OCI-LY3 (cell line): Measurements from ENCODE around the gene CIPC.

Source experiments
- EZH2phosphoT487 ChIP-seq: fragments of 200-600 bp; shearing (Covaris generic); IDR thresholded peaks from 2 replicates; pipeline ENCODE4 v1.6.1; 2018; ENCODE audit warnings: antibody characterized with exemption, mixed run types, low read depth
- TF ChIP-seq, protein P1 (sequence below): fragments of 200-600, 300-600 bp; sonication (generic); IDR thresholded peaks from 2 replicates; pipeline ENCODE4 v1.5.1; 2014; ENCODE audit warnings: antibody characterized with exemption, low read length, low read depth

DNA sequence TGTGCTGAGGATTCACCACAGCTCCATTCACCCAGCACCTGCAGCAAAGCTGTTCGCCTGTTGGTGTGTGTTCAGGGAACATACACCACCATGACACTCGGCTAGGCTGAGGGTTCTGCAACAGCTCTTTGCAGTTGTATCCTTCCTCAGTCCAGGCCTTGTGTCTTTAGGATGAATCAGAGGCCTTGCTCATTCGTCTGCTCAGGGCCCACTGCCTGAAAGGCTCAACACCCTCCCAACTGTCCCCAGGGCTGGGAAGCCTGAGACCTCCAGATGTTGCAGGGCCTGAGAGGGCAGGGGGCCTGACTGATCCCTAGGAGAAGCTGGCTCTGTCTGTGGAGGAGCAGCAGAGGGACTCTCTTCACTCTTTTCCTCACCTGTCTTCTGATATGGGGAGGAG lies 32.3 kb downstream of the CIPC start:
- TF ChIP-seq, protein P1, sequence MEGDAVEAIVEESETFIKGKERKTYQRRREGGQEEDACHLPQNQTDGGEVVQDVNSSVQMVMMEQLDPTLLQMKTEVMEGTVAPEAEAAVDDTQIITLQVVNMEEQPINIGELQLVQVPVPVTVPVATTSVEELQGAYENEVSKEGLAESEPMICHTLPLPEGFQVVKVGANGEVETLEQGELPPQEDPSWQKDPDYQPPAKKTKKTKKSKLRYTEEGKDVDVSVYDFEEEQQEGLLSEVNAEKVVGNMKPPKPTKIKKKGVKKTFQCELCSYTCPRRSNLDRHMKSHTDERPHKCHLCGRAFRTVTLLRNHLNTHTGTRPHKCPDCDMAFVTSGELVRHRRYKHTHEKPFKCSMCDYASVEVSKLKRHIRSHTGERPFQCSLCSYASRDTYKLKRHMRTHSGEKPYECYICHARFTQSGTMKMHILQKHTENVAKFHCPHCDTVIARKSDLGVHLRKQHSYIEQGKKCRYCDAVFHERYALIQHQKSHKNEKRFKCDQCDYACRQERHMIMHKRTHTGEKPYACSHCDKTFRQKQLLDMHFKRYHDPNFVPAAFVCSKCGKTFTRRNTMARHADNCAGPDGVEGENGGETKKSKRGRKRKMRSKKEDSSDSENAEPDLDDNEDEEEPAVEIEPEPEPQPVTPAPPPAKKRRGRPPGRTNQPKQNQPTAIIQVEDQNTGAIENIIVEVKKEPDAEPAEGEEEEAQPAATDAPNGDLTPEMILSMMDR, result no peak
- no peak for TF ChIP-seq EZH2phosphoT487
